Measurements from ENCODE around the gene STAB1. TPM values are rescaled to one million over a fixed set of nuclear protein-coding genes. Genes with fewer than 3 reads are reported as not detected.

STAB1 gene
- total RNA-seq, 1 experiment from 2014 or later: 0.33 TPM

GRCh38 chr3:52532517-52532837, 37.3 kb downstream of the STAB1 start:
- peaks cover 53% of the 10 kb centered on the region for H3K79me2 ChIP-seq (ENCODE audit: low read length)
- peak overlapping the region; percentile 70; the same call in 1 of the 2 replicates for H2AFZ ChIP-seq (ENCODE audit: low read length)
- peak; percentile 55 for DNase-seq
- no peaks in the 10 kb centered on the region for H3F3A ChIP-seq (ENCODE audit: low read length, unreplicated experiment)
- no peak for ATAC-seq
- ChIA-PET CTCF (no interaction called here), POLR2A (ENCODE audit: unreplicated experiment) (no interaction called here)
- intact Hi-C loops (cut with micrococcal nuclease): loop anchor here (2.0 to 10.0 kb wide), 2 partner anchors 60 to 152 kb away; partner anchors contain the start of genes GNL3 and PBRM1
- BruUV-seq (replicated peaks): no TSS peak
- H3K9me2 ChIP-seq (replicated peaks; ENCODE audit: low read length): no peaks in the 10 kb centered on the region
- peaks cover 8% of the 10 kb centered on the region for H3K36me3 ChIP-seq (ENCODE audit: low read depth, low read length)
- peak overlapping the region; percentile 87 for H3K4me2 ChIP-seq (ENCODE audit: low read length)
- H3K27me3 ChIP-seq (ENCODE audit: low read length): no peaks in the 10 kb centered on the region
- TF ChIP-seq EZH2 (IDR thresholded peaks at IDR 0.05; ENCODE audit: low read length, unreplicated experiment) (no peak), CTCF (conservative IDR thresholded peaks at IDR 0.05; ENCODE audit: low read depth, low read length) (no peak), EZH2phosphoT487 (IDR thresholded peaks at IDR 0.05; ENCODE audit: borderline replicate concordance, low read length) (no peak)
- H3K27ac ChIP-seq (ENCODE audit: low read length): no peak overlapping the region
- no peaks in the 10 kb centered on the region for H3K9me3 ChIP-seq (ENCODE audit: low read length)
- H4K20me1 ChIP-seq (ENCODE audit: low read length): peaks cover 9% of the 10 kb centered on the region
- peaks cover 34% of the 10 kb centered on the region for H3K4me1 ChIP-seq (ENCODE audit: insufficient read depth, low read length)
- peak overlapping the region; percentile 79 for H3K9ac ChIP-seq (ENCODE audit: low read length)
- H3K4me3 ChIP-seq (ENCODE audit: low read length): peak overlapping the region; percentile 76

GRCh38 chr3:52532838-52533622, 37.9 kb downstream of the STAB1 start:
- Histone ChIP-seq H3K27ac (ENCODE audit: low read length) (no peak overlapping the region), H3K27me3 (ENCODE audit: low read length) (no peaks in the 10 kb centered on the region), H3K9ac (ENCODE audit: low read length) (peak overlapping the region; percentile 79), H3K4me3 (ENCODE audit: low read length) (peak overlapping the region; percentile 76), H2AFZ (ENCODE audit: low read length) (peak overlapping the region; percentile 70), H3K9me2 (replicated peaks; ENCODE audit: low read length) (no peaks in the 10 kb centered on the region), H4K20me1 (ENCODE audit: low read length) (peaks cover 15% of the 10 kb centered on the region), H3K36me3 (ENCODE audit: low read depth, low read length) (peaks cover 3% of the 10 kb centered on the region), H3K79me2 (ENCODE audit: low read length) (peaks cover 59% of the 10 kb centered on the region), H3K4me1 (ENCODE audit: insufficient read depth, low read length) (peaks cover 39% of the 10 kb centered on the region), H3K9me3 (ENCODE audit: low read length) (no peaks in the 10 kb centered on the region), H3F3A (ENCODE audit: low read length, unreplicated experiment) (no peaks in the 10 kb centered on the region), H3K4me2 (ENCODE audit: low read length) (peak overlapping the region; percentile 87)
- TF ChIP-seq EZH2 (IDR thresholded peaks at IDR 0.05; ENCODE audit: low read length, unreplicated experiment) (no peak), EZH2phosphoT487 (IDR thresholded peaks at IDR 0.05; ENCODE audit: borderline replicate concordance, low read length) (no peak), CTCF (conservative IDR thresholded peaks at IDR 0.05; ENCODE audit: low read depth, low read length) (no peak)
- BruUV-seq (replicated peaks): no TSS peak
- ATAC-seq (peak; percentile 3), DNase-seq (peak; percentile 20)
- ChIA-PET POLR2A (ENCODE audit: unreplicated experiment) (no interaction called here), CTCF (no interaction called here)
- intact Hi-C loops (cut with micrococcal nuclease): loop anchor here (2.0 to 10.0 kb wide), 2 partner anchors 60 to 152 kb away; partner anchors contain the start of genes GNL3 and PBRM1

Measured in PC-3 (cell line).